GM12892 (cell line): ENCODE measurements around the gene APOE.

Source experiments
- POLR2A ChIP-seq: IDR thresholded peaks from 2 replicates; pipeline ENCODE4 v1.6.1; 2011; ENCODE audit warnings: low read depth, low read length, control low read depth
- POLR2AphosphoS5 ChIP-seq: IDR thresholded peaks from 2 replicates; pipeline ENCODE4 v1.6.1; 2011; ENCODE audit warnings: low read depth, low read length, control low read depth
- TAF1 ChIP-seq: IDR thresholded peaks from 2 replicates; pipeline ENCODE4 v1.6.1; 2011; ENCODE audit warnings: low read depth, mild to moderate bottlenecking, control low read depth, low read length, borderline replicate concordance

- TF ChIP-seq POLR2AphosphoS5, result no peak
- no peak for TF ChIP-seq POLR2A
- no peak for TF ChIP-seq TAF1
These were observed 38.9 kb upstream of the APOE start for GRCh38 chr19:44866664-44867063.
